Measurements from ENCODE around the gene GPR62. TPM values are rescaled to one million over a fixed set of nuclear protein-coding genes. Genes with fewer than 3 reads are reported as not detected.

GPR62 gene
- total and polyA plus RNA-seq, 2 donors, result 0.32 TPM; not detected in 1

- WGBS, result 94% methylated on average over 21 of the region's 21 CpGs
- DNase-seq (ENCODE audit: extremely low spot score), result no peak
- H3K27ac ChIP-seq (ENCODE audit: low read depth), result no peak overlapping the region
- H3K36me3 ChIP-seq (ENCODE audit: insufficient read depth), result no peaks in the 10 kb centered on the region
- no peaks in the 10 kb centered on the region for H3K4me1 ChIP-seq (ENCODE audit: insufficient read depth)
- H3K4me3 ChIP-seq (ENCODE audit: low read depth, low read length), result no peak overlapping the region
Measured at GRCh38 chr3:51943451-51944391, 11.5 kb upstream of the GPR62 start.

- no peaks in the 10 kb centered on the region for H3K36me3 ChIP-seq (ENCODE audit: insufficient read depth)
- no peak for DNase-seq (ENCODE audit: extremely low spot score)
- 86% methylated on average over 11 of the region's 11 CpGs for WGBS
- H3K4me1 ChIP-seq (ENCODE audit: insufficient read depth), result no peaks in the 10 kb centered on the region
- H3K27ac ChIP-seq (ENCODE audit: low read depth), result no peak overlapping the region
- H3K4me3 ChIP-seq (ENCODE audit: low read depth, low read length), result no peak overlapping the region
Measured at GRCh38 chr3:51944451-51945021, 10.6 kb upstream of the GPR62 start.

- Histone ChIP-seq H3K27ac (ENCODE audit: low read depth) (no peak overlapping the region), H3K36me3 (ENCODE audit: insufficient read depth) (no peaks in the 10 kb centered on the region), H3K4me1 (ENCODE audit: insufficient read depth) (no peaks in the 10 kb centered on the region), H3K4me3 (ENCODE audit: low read depth, low read length) (no peak overlapping the region)
- DNase-seq (ENCODE audit: extremely low spot score), result no peak
- WGBS, result 88% methylated on average over 18 of the region's 18 CpGs
Measured at GRCh38 chr3:51945031-51945840, 9.9 kb upstream of the GPR62 start.

GRCh38 chr3:51945926-51946705, 9.1 kb upstream of the GPR62 start:
- no peaks in the 10 kb centered on the region for H3K4me1 ChIP-seq (ENCODE audit: insufficient read depth)
- DNase-seq (ENCODE audit: extremely low spot score), result no peak
- WGBS, result 93% methylated on average over 14 of the region's 14 CpGs

GRCh38 chr3:51946796-51947195, 8.4 kb upstream of the GPR62 start:
- no peaks in the 10 kb centered on the region for H3K4me1 ChIP-seq (ENCODE audit: insufficient read depth)
- WGBS, result 82% methylated on average over 4 of the region's 4 CpGs
- H3K4me3 ChIP-seq (ENCODE audit: low read depth, low read length), result no peak overlapping the region
- H3K27ac ChIP-seq (ENCODE audit: low read depth), result no peak overlapping the region
- no peaks in the 10 kb centered on the region for H3K36me3 ChIP-seq (ENCODE audit: insufficient read depth)
- DNase-seq (ENCODE audit: extremely low spot score), result no peak

More at GRCh38 chr3:51945926-51946705, 9.1 kb upstream of the GPR62 start:
- Histone ChIP-seq H3K4me3 (ENCODE audit: low read depth, low read length) (no peak overlapping the region), H3K36me3 (ENCODE audit: insufficient read depth) (no peaks in the 10 kb centered on the region), H3K27ac (ENCODE audit: low read depth) (no peak overlapping the region)

GRCh38 chr3:51947215-51947900, 7.8 kb upstream of the GPR62 start:
- Histone ChIP-seq H3K4me3 (ENCODE audit: low read depth, low read length) (no peak overlapping the region), H3K36me3 (ENCODE audit: insufficient read depth) (no peaks in the 10 kb centered on the region), H3K27ac (ENCODE audit: low read depth) (no peak overlapping the region), H3K4me1 (ENCODE audit: insufficient read depth) (no peaks in the 10 kb centered on the region)
- 76% methylated on average over 13 of the region's 13 CpGs for WGBS
- DNase-seq (ENCODE audit: extremely low spot score), result no peak

- 88% methylated on average over 10 of the region's 10 CpGs for WGBS
- no peak overlapping the region for H3K4me3 ChIP-seq (ENCODE audit: low read depth, low read length)
- H3K36me3 ChIP-seq (ENCODE audit: insufficient read depth), result no peaks in the 10 kb centered on the region
- H3K4me1 ChIP-seq (ENCODE audit: insufficient read depth), result no peaks in the 10 kb centered on the region
- DNase-seq (ENCODE audit: extremely low spot score), result no peak
- H3K27ac ChIP-seq (ENCODE audit: low read depth), result no peak overlapping the region
Measured at GRCh38 chr3:51948016-51948580, 7.1 kb upstream of the GPR62 start.

GRCh38 chr3:51949121-51949520, 6.1 kb upstream of the GPR62 start:
- DNase-seq (ENCODE audit: extremely low spot score), result no peak
- Histone ChIP-seq H3K4me3 (ENCODE audit: low read depth, low read length) (no peak overlapping the region), H3K27ac (ENCODE audit: low read depth) (no peak overlapping the region), H3K36me3 (ENCODE audit: insufficient read depth) (no peaks in the 10 kb centered on the region), H3K4me1 (ENCODE audit: insufficient read depth) (no peaks in the 10 kb centered on the region)
- 84% methylated on average over 5 of the region's 5 CpGs for WGBS

GRCh38 chr3:51950899-51951298, 4.3 kb upstream of the GPR62 start:
- H3K4me3 ChIP-seq (ENCODE audit: low read depth, low read length), result no peak overlapping the region
- no peak for DNase-seq (ENCODE audit: extremely low spot score)
- H3K27ac ChIP-seq (ENCODE audit: low read depth), result no peak overlapping the region
- 89% methylated on average over 2 of the region's 2 CpGs for WGBS
- H3K36me3 ChIP-seq (ENCODE audit: insufficient read depth), result no peaks in the 10 kb centered on the region
- H3K4me1 ChIP-seq (ENCODE audit: insufficient read depth), result no peaks in the 10 kb centered on the region

- no peak overlapping the region for H3K27ac ChIP-seq (ENCODE audit: low read depth)
- DNase-seq (ENCODE audit: extremely low spot score), result no peak
- H3K4me3 ChIP-seq (ENCODE audit: low read depth, low read length), result no peak overlapping the region
- no peaks in the 10 kb centered on the region for H3K4me1 ChIP-seq (ENCODE audit: insufficient read depth)
- whole genome bisulfite sequencing, result 67% methylated on average over 3 of the region's 3 CpGs
- no peaks in the 10 kb centered on the region for H3K36me3 ChIP-seq (ENCODE audit: insufficient read depth)
Measured at GRCh38 chr3:51953445-51953844, 1.7 kb upstream of the GPR62 start.

- Histone ChIP-seq H3K4me1 (ENCODE audit: insufficient read depth) (no peaks in the 10 kb centered on the region), H3K36me3 (ENCODE audit: insufficient read depth) (no peaks in the 10 kb centered on the region), H3K4me3 (ENCODE audit: low read depth, low read length) (no peak overlapping the region), H3K27ac (ENCODE audit: low read depth) (no peak overlapping the region)
- 78% methylated on average over 6 of the region's 6 CpGs for WGBS
- no peak for DNase-seq (ENCODE audit: extremely low spot score)
Measured at GRCh38 chr3:51954105-51954504, 1.1 kb upstream of the GPR62 start.

GRCh38 chr3:51954713-51955112, 468 bp upstream of the GPR62 start:
- Histone ChIP-seq H3K4me1 (ENCODE audit: insufficient read depth) (no peaks in the 10 kb centered on the region), H3K27ac (ENCODE audit: low read depth) (no peak overlapping the region), H3K4me3 (ENCODE audit: low read depth, low read length) (no peak overlapping the region), H3K36me3 (ENCODE audit: insufficient read depth) (no peaks in the 10 kb centered on the region)
- 92% methylated on average over 1 of the region's 1 CpG for WGBS
- no peak for DNase-seq (ENCODE audit: extremely low spot score)
